Glomerular endothelial cell (primary cell): ENCODE measurements around the gene ECT2. TPM values are rescaled to one million over a fixed set of nuclear protein-coding genes. Genes with fewer than 3 reads are reported as not detected.
"Not testable (repeated sequence)": the region's sequence is repeated elsewhere in the genome, so short reads cannot be mapped to it uniquely, and the experiment has no call there.

ENCODE experiments used
- DNase-seq: peaks from one replicate; pipeline ENCODE4 v3.0.0-alpha.2; 2011; ENCODE audit warnings: low read depth, low spot score; ENCODE audit errors: extremely low read depth
- total RNA-seq: library from RNA; depleted of rRNA; stranded (reverse); fragments of >200 nt; gene quantifications from 2 replicates; pipeline ENCODE4 v1.2.3, GENCODE V29; 2015

The ECT2 gene
- 23.0 and 27.4 TPM in 2 replicates for total RNA-seq

GRCh38 chr3:172750368-172751174, at the start of gene ECT2:
Gene ECT2, plus strand, starts transcription at chr3:172750726. Its CDS starts 3,805 bp downstream, at chr3:172754531.
- peak; percentile 99 for DNase-seq

GRCh38 chr3:172700936-172701455, 49.5 kb upstream of the ECT2 start:
- no peak for DNase-seq

- DNase-seq, result no peak
These were observed 48.8 kb upstream of the ECT2 start for GRCh38 chr3:172701751-172702150.

- DNase-seq, result no peak
These were observed 48.3 kb upstream of the ECT2 start for GRCh38 chr3:172702256-172702655.

- not testable (repeated sequence) for DNase-seq
These were observed 47.8 kb upstream of the ECT2 start for GRCh38 chr3:172702731-172703130.

- no peak for DNase-seq
These were observed 46.5 kb upstream of the ECT2 start for GRCh38 chr3:172704001-172704400.

GRCh38 chr3:172705170-172705569, 45.4 kb upstream of the ECT2 start:
- no peak for DNase-seq

GRCh38 chr3:172707030-172707429, 43.5 kb upstream of the ECT2 start:
- DNase-seq, result no peak

- no peak for DNase-seq
These were observed 42.6 kb upstream of the ECT2 start for GRCh38 chr3:172707967-172708366.

- DNase-seq, result no peak
These were observed 41.4 kb upstream of the ECT2 start for GRCh38 chr3:172708921-172709773.

GRCh38 chr3:172709774-172710663, 40.5 kb upstream of the ECT2 start:
- no peak for DNase-seq

- DNase-seq, result peak; percentile 91
These were observed 39.7 kb upstream of the ECT2 start, which contains the start of gene NCEH1 for GRCh38 chr3:172710664-172711453. Gene NCEH1, minus strand, starts transcription at chr3:172711067. Its CDS starts 83 bp downstream, at chr3:172710984.

GRCh38 chr3:172711454-172711795, 39.1 kb upstream of the ECT2 start:
- DNase-seq, result no peak

- DNase-seq, result no peak
These were observed 37.2 kb upstream of the ECT2 start for GRCh38 chr3:172713316-172713715.

GRCh38 chr3:172716476-172716875, 34.0 kb upstream of the ECT2 start:
- DNase-seq, result no peak

GRCh38 chr3:172717493-172718088, 32.9 kb upstream of the ECT2 start:
- no peak for DNase-seq

- DNase-seq, result not testable (repeated sequence)
These were observed 27.9 kb upstream of the ECT2 start for GRCh38 chr3:172722536-172723040.

GRCh38 chr3:172726380-172726779, 24.1 kb upstream of the ECT2 start:
- DNase-seq, result no peak

GRCh38 chr3:172735014-172735413, 15.5 kb upstream of the ECT2 start:
- DNase-seq, result no peak
